GM12875 (cell line): ENCODE results near the gene ZC3H12A.
"Not testable (repeated sequence)": the region's sequence is repeated elsewhere in the genome, so short reads cannot be mapped to it uniquely, and the experiment has no call there.

Experiments
- H3K4me3 ChIP-seq: one replicate; pipeline ENCODE4 v1.5.1; 2011; ENCODE audit warnings: low read depth, low read length, control low read depth
- TF ChIP-seq, protein P1 (sequence below): IDR thresholded peaks from 2 replicates; pipeline ENCODE4 v1.5.1; 2011; ENCODE audit warnings: low read depth, mild to moderate bottlenecking, control low read depth, inconsistent platforms, low read length, moderate library complexity, borderline replicate concordance; ENCODE audit not compliant: insufficient read depth

Gene ZC3H12A

DNA sequence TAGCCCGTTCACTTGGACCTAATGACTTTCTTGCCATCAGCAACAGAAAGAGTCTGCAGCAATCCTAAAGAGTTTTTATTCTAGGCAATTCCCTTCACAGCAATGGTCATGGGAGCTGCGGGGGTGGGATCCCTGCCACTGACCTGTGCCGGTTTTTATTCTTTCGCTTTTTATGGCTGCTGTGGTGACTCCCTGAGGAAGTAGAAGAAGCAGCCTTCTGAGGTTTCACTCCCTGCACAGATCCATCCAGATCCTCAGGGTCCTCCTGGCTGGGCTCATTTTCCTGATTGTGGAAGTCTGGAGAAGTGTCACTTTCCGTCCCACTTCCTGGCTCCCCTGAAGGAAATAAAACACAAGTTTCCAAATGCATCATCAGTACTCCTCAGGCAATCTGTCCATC lies 27.3 kb downstream of the ZC3H12A start:
- H3K4me3 ChIP-seq: no peak overlapping the region
- TF ChIP-seq, protein P1, sequence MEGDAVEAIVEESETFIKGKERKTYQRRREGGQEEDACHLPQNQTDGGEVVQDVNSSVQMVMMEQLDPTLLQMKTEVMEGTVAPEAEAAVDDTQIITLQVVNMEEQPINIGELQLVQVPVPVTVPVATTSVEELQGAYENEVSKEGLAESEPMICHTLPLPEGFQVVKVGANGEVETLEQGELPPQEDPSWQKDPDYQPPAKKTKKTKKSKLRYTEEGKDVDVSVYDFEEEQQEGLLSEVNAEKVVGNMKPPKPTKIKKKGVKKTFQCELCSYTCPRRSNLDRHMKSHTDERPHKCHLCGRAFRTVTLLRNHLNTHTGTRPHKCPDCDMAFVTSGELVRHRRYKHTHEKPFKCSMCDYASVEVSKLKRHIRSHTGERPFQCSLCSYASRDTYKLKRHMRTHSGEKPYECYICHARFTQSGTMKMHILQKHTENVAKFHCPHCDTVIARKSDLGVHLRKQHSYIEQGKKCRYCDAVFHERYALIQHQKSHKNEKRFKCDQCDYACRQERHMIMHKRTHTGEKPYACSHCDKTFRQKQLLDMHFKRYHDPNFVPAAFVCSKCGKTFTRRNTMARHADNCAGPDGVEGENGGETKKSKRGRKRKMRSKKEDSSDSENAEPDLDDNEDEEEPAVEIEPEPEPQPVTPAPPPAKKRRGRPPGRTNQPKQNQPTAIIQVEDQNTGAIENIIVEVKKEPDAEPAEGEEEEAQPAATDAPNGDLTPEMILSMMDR: no peak

DNA sequence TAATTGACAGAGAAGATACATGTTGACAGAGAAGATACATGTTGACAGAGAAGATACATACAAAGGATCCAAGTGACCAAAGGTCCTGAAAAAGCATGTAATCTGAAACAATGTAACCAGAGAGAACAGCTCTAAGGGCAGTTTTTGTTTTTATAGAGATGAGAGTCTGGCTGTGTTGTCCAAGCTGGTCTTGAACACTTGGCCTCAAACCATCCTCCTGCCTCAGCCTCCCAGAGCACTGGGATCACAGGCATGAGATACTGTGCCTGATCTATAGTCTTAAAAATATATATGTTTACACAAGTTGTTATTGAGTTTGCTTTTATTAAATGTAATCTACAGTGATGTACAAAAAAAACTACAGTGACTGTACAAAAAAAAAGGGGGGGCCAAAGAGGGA lies 27.7 kb downstream of the ZC3H12A start:
- TF ChIP-seq, protein P1: no peak
- no peak overlapping the region for H3K4me3 ChIP-seq

DNA sequence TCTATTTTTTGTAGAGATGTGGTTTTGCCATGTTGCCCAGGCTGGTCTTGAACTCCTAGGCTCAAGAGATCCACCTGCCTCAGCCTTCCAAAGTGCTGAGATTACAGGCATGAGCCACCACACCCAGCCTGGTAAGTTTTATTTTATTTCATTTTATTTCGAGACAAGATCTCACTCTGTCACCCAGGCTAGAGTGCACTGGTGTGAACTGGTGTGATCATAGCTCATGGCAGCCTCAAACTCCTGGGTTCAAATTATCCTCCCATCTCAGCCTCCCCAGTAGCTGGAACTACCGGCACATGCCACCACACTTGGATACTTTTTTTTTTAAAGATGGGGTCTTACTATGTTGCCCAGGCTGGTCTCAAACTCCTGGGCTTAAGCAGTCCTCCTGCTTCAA lies 28.4 kb downstream of the ZC3H12A start:
- H3K4me3 ChIP-seq: not testable (repeated sequence)

DNA sequence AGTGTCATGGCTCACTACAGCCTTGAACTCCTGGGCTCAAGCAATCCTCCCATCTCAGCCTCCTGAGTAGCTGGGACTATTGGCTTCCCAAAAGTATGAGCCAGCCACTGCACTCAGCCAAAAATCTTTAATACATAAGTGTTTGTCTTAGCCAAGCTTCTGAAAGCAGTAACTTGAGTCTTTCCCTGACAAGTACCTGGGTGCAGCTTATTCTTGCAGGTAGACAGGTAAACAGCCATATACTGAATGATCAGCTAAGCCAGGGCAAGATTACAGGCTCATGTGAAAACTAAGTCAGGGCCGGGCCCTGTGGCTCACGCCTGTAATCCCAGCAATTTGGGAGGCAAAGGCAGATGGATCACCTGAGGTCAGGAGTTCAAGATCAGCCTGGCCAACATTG lies 32.4 kb downstream of the ZC3H12A start:
- no peak overlapping the region for H3K4me3 ChIP-seq
- TF ChIP-seq, protein P1: no peak

DNA sequence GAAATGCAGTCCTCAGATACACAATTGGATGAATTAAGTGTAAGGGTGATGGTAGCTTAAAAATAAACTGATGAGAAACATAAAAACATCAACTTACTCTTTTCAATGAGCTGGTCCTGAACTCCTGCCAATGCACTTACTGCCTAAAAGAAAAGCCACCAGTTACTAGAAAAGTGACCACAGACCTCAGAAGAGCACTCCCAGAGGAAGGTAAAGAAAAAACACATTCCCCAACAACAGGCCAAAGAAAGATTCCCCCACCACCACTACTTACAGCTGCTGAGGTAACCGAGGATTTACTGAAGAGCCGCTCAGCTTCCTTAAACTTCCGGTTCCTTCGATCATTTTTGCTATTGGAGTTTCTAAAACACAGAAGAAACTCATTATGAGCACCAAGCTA lies 34.8 kb downstream of the ZC3H12A start:
- TF ChIP-seq, protein P1: no peak
- no peak overlapping the region for H3K4me3 ChIP-seq

GRCh38 chr1:37513795-37514349 lies 39.5 kb downstream of the ZC3H12A start:
- TF ChIP-seq, protein P1: no peak
- H3K4me3 ChIP-seq: peak overlapping the region; percentile 89

- peak within 1 kb of the TSS; percentile 89 for H3K4me3 ChIP-seq
- TF ChIP-seq, protein P1: peak; percentile 89
These were observed 40.2 kb downstream of the ZC3H12A start, which contains the start of gene MEAF6 for GRCh38 chr1:37514350-37515184. TSS of gene MEAF6 (minus strand) at chr1:37514766. CDS start at chr1:37514746, 20 bp downstream.
